Stimulated activated memory B cell treated with anti-CD40 and anti-IgM and Interleukin-4, amounts not matched to agents 10 μg/mL and 1 μg/mL and 100 μg/mL, for 72 hours (primary cell): ENCODE results near the gene AP3D1.
"Not testable (repeated sequence)": the region's sequence is repeated elsewhere in the genome, so short reads cannot be mapped to it uniquely, and the experiment has no call there.

Experiments
- ATAC-seq: fragments of 150-1000 bp; cut with Tn5 transposase; 2 replicates; pipeline ENCODE4 v1.10.0; 2021
- H3K27ac Mint-ChIP-seq: one replicate; pipeline ENCODE4 v1.8.0; 2022; ENCODE audit warnings: mild to moderate bottlenecking, mixed read lengths
- H3K27me3 Mint-ChIP-seq: one replicate; pipeline ENCODE4 v1.8.0; 2022; ENCODE audit warnings: mixed read lengths
- H3K36me3 Mint-ChIP-seq: one replicate; pipeline ENCODE4 v1.8.0; 2022; ENCODE audit warnings: mixed read lengths
- H3K4me1 Mint-ChIP-seq: one replicate; pipeline ENCODE4 v1.8.0; 2022; ENCODE audit warnings: mixed read lengths
- H3K4me3 Mint-ChIP-seq: one replicate; pipeline ENCODE4 v1.8.0; 2022; ENCODE audit warnings: mild to moderate bottlenecking, moderate library complexity, mixed read lengths
- H3K9me3 Mint-ChIP-seq: one replicate; pipeline ENCODE4 v1.8.0; 2022; ENCODE audit warnings: mixed read lengths

The AP3D1 gene

GRCh38 chr19:2144190-2144589 lies 7.2 kb downstream of the AP3D1 start:
- H3K9me3 Mint-ChIP-seq, result no peaks in the 10 kb centered on the region
- peaks cover 56% of the 10 kb centered on the region for H3K4me1 Mint-ChIP-seq
- no peak overlapping the region for H3K27ac Mint-ChIP-seq
- ATAC-seq, result no peak
- peaks cover 15% of the 10 kb centered on the region for H3K36me3 Mint-ChIP-seq
- no peaks in the 10 kb centered on the region for H3K27me3 Mint-ChIP-seq
- no peak overlapping the region for H3K4me3 Mint-ChIP-seq

- H3K27ac Mint-ChIP-seq, result no peak overlapping the region
- no peaks in the 10 kb centered on the region for H3K9me3 Mint-ChIP-seq
- ATAC-seq, result no peak
- H3K27me3 Mint-ChIP-seq, result no peaks in the 10 kb centered on the region
- no peak overlapping the region for H3K4me3 Mint-ChIP-seq
- H3K36me3 Mint-ChIP-seq, result peaks cover 23% of the 10 kb centered on the region
- H3K4me1 Mint-ChIP-seq, result peaks cover 37% of the 10 kb centered on the region
These were observed 9.1 kb downstream of the AP3D1 start for GRCh38 chr19:2142173-2142829.

GRCh38 chr19:2140138-2140569 lies 11.2 kb downstream of the AP3D1 start:
- H3K36me3 Mint-ChIP-seq, result peaks cover 23% of the 10 kb centered on the region
- H3K27ac Mint-ChIP-seq, result no peak overlapping the region
- no peaks in the 10 kb centered on the region for H3K27me3 Mint-ChIP-seq
- peaks cover 17% of the 10 kb centered on the region for H3K4me1 Mint-ChIP-seq
- H3K4me3 Mint-ChIP-seq, result no peak overlapping the region
- ATAC-seq, result no peak
- no peaks in the 10 kb centered on the region for H3K9me3 Mint-ChIP-seq

- ATAC-seq, result no peak
- no peak overlapping the region for H3K27ac Mint-ChIP-seq
- no peak overlapping the region for H3K4me3 Mint-ChIP-seq
- no peaks in the 10 kb centered on the region for H3K9me3 Mint-ChIP-seq
- H3K4me1 Mint-ChIP-seq, result peaks cover 12% of the 10 kb centered on the region
- H3K27me3 Mint-ChIP-seq, result no peaks in the 10 kb centered on the region
- peaks cover 23% of the 10 kb centered on the region for H3K36me3 Mint-ChIP-seq
These were observed 11.8 kb downstream of the AP3D1 start for GRCh38 chr19:2139385-2140137.

GRCh38 chr19:2138061-2138728 lies 13.2 kb downstream of the AP3D1 start:
- Mint-ChIP-seq H3K27me3 (no peaks in the 10 kb centered on the region), H3K36me3 (peaks cover 26% of the 10 kb centered on the region), H3K27ac (no peak overlapping the region), H3K9me3 (no peaks in the 10 kb centered on the region), H3K4me3 (no peak overlapping the region), H3K4me1 (peaks cover 5% of the 10 kb centered on the region)
- no peak for ATAC-seq

- Mint-ChIP-seq H3K4me3 (no peak overlapping the region), H3K27me3 (no peaks in the 10 kb centered on the region), H3K4me1 (no peaks in the 10 kb centered on the region), H3K9me3 (no peaks in the 10 kb centered on the region), H3K36me3 (peaks cover 39% of the 10 kb centered on the region), H3K27ac (no peak overlapping the region)
- no peak for ATAC-seq
These were observed 14.6 kb downstream of the AP3D1 start for GRCh38 chr19:2136796-2137195.

- no peaks in the 10 kb centered on the region for H3K27me3 Mint-ChIP-seq
- peaks cover 36% of the 10 kb centered on the region for H3K36me3 Mint-ChIP-seq
- H3K27ac Mint-ChIP-seq, result no peak overlapping the region
- ATAC-seq, result no peak
- no peak overlapping the region for H3K4me3 Mint-ChIP-seq
- no peaks in the 10 kb centered on the region for H3K4me1 Mint-ChIP-seq
- H3K9me3 Mint-ChIP-seq, result no peaks in the 10 kb centered on the region
These were observed 15.6 kb downstream of the AP3D1 start for GRCh38 chr19:2135474-2136402.

GRCh38 chr19:2132731-2133490 lies 18.5 kb downstream of the AP3D1 start:
- H3K27ac Mint-ChIP-seq, result no peak overlapping the region

GRCh38 chr19:2132191-2132590 lies 19.2 kb downstream of the AP3D1 start:
- H3K36me3 Mint-ChIP-seq, result peaks cover 26% of the 10 kb centered on the region
- H3K27me3 Mint-ChIP-seq, result no peaks in the 10 kb centered on the region
- H3K4me1 Mint-ChIP-seq, result no peaks in the 10 kb centered on the region
- H3K4me3 Mint-ChIP-seq, result no peak overlapping the region
- no peaks in the 10 kb centered on the region for H3K9me3 Mint-ChIP-seq
- ATAC-seq, result no peak
- H3K27ac Mint-ChIP-seq, result no peak overlapping the region

More at GRCh38 chr19:2132731-2133490, 18.5 kb downstream of the AP3D1 start:
- no peaks in the 10 kb centered on the region for H3K4me1 Mint-ChIP-seq
- no peak for ATAC-seq
- no peaks in the 10 kb centered on the region for H3K9me3 Mint-ChIP-seq
- H3K4me3 Mint-ChIP-seq, result no peak overlapping the region
- peaks cover 26% of the 10 kb centered on the region for H3K36me3 Mint-ChIP-seq
- no peaks in the 10 kb centered on the region for H3K27me3 Mint-ChIP-seq

- ATAC-seq, H3K9me3 Mint-ChIP-seq, H3K4me1 Mint-ChIP-seq, H3K27ac Mint-ChIP-seq, H3K27me3 Mint-ChIP-seq, H3K4me3 Mint-ChIP-seq: not testable (repeated sequence)
- H3K36me3 Mint-ChIP-seq, result peaks cover 26% of the 10 kb centered on the region
These were observed 20.1 kb downstream of the AP3D1 start for GRCh38 chr19:2131012-2131975.

GRCh38 chr19:2129892-2130770 lies 21.2 kb downstream of the AP3D1 start:
- no peak overlapping the region for H3K4me3 Mint-ChIP-seq
- H3K9me3 Mint-ChIP-seq, result no peaks in the 10 kb centered on the region
- peaks cover 26% of the 10 kb centered on the region for H3K36me3 Mint-ChIP-seq
- no peaks in the 10 kb centered on the region for H3K4me1 Mint-ChIP-seq
- H3K27ac Mint-ChIP-seq, result no peak overlapping the region
- ATAC-seq, result no peak
- no peaks in the 10 kb centered on the region for H3K27me3 Mint-ChIP-seq

GRCh38 chr19:2129486-2129885 lies 21.9 kb downstream of the AP3D1 start:
- no peaks in the 10 kb centered on the region for H3K9me3 Mint-ChIP-seq

GRCh38 chr19:2129022-2129421 lies 22.3 kb downstream of the AP3D1 start:
- Mint-ChIP-seq H3K9me3 (no peaks in the 10 kb centered on the region), H3K4me1 (no peaks in the 10 kb centered on the region), H3K4me3 (no peak overlapping the region), H3K27ac (no peak overlapping the region), H3K36me3 (peaks cover 32% of the 10 kb centered on the region), H3K27me3 (no peaks in the 10 kb centered on the region)
- ATAC-seq, result no peak

More at GRCh38 chr19:2129486-2129885, 21.9 kb downstream of the AP3D1 start:
- Mint-ChIP-seq H3K27ac (no peak overlapping the region), H3K36me3 (peaks cover 27% of the 10 kb centered on the region), H3K4me3 (no peak overlapping the region), H3K27me3 (no peaks in the 10 kb centered on the region), H3K4me1 (no peaks in the 10 kb centered on the region)
- ATAC-seq, result no peak
